WI38 (cell line): ENCODE data around the gene PITPNB.
A peak's percentile ranks its signal among the peaks of the same experiment; 100 is the strongest.

Source experiments
- H3K4me3 ChIP-seq: 2 replicates; pipeline ENCODE4 v1.5.1; 2011; ENCODE audit warnings: low read depth, mild to moderate bottlenecking, control low read depth, low read length
- TF ChIP-seq, protein P1 (sequence below): IDR thresholded peaks from 2 replicates; pipeline ENCODE4 v1.5.1; 2012; ENCODE audit warnings: low read depth, mild to moderate bottlenecking, control low read depth, low read length

PITPNB gene

DNA sequence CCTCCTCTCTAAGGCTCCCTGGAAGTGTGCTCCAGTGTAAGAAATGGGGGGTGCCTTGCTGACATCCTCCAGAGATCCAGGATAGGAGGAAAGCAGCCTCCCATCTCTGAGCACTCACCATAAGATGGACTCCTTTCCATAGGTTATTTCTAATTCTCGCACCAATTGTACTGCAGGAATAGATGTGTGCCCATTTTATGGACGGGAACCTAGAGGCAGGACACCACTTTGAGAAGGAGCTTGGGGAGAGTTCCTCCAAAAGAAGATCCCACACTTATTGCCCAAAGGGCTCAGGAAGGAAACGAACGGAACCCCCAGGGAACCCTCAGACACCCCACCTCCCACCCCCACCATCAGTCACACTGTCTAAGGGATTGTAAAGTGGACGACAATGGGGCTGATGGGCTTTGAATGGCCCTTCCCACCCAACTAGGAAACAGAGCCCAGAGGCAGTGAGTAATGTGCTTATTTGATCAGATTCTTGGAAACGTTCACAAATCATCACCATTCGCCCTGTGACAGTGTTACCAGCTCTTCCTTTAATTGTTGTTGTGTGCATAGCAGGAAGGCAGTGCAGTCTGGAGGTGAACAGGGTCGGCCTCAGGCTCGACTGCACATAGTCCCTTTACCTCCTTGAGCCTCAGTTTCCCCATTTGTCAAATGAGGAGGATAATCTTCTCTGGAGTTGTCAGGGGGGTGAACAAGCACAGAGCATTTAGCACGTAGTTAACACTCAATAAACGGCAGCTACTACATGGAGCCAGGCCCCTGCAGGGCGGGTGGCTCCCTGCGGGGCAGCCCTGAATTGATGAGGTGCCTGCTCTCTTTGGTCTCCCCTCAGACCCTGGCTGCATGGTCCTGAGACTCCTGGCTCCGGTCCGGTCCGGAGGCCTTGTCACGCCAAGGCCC, 109.1 kb downstream of the PITPNB start:
- no peak overlapping the region for H3K4me3 ChIP-seq
- TF ChIP-seq, protein P1, sequence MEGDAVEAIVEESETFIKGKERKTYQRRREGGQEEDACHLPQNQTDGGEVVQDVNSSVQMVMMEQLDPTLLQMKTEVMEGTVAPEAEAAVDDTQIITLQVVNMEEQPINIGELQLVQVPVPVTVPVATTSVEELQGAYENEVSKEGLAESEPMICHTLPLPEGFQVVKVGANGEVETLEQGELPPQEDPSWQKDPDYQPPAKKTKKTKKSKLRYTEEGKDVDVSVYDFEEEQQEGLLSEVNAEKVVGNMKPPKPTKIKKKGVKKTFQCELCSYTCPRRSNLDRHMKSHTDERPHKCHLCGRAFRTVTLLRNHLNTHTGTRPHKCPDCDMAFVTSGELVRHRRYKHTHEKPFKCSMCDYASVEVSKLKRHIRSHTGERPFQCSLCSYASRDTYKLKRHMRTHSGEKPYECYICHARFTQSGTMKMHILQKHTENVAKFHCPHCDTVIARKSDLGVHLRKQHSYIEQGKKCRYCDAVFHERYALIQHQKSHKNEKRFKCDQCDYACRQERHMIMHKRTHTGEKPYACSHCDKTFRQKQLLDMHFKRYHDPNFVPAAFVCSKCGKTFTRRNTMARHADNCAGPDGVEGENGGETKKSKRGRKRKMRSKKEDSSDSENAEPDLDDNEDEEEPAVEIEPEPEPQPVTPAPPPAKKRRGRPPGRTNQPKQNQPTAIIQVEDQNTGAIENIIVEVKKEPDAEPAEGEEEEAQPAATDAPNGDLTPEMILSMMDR = no peak

DNA sequence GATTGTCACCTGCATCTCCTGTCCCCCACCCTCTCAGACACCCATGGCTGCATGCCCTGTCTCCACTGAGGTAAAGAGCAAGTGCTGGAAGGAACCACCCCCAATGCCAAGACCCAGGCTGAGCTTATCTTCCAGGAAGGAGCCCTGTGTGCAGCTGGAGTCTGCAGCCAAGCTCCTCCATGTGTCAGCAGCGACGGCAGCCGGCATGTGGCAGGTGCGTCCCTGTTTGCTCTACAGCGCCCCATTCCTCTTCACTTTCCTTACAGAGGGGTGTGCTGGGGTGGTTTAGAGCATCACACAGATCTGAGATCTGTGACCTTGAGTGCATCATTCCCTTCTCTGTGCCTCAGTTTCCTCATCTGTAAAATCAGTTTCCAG, 109.8 kb downstream of the PITPNB start:
- TF ChIP-seq, protein P1 = no peak
- no peak overlapping the region for H3K4me3 ChIP-seq

- TF ChIP-seq, protein P1 = no peak
- H3K4me3 ChIP-seq = no peak overlapping the region
Measured at GRCh38 chr22:27808451-27809225, 110.4 kb downstream of the PITPNB start.

- TF ChIP-seq, protein P1 = no peak
Measured at GRCh38 chr22:27805841-27806240, 113.2 kb downstream of the PITPNB start.

GRCh38 chr22:27804470-27805297, 114.4 kb downstream of the PITPNB start:
- TF ChIP-seq, protein P1 = peak; percentile 59
- no peak overlapping the region for H3K4me3 ChIP-seq

More at GRCh38 chr22:27805841-27806240, 113.2 kb downstream of the PITPNB start:
- H3K4me3 ChIP-seq = no peak overlapping the region

DNA sequence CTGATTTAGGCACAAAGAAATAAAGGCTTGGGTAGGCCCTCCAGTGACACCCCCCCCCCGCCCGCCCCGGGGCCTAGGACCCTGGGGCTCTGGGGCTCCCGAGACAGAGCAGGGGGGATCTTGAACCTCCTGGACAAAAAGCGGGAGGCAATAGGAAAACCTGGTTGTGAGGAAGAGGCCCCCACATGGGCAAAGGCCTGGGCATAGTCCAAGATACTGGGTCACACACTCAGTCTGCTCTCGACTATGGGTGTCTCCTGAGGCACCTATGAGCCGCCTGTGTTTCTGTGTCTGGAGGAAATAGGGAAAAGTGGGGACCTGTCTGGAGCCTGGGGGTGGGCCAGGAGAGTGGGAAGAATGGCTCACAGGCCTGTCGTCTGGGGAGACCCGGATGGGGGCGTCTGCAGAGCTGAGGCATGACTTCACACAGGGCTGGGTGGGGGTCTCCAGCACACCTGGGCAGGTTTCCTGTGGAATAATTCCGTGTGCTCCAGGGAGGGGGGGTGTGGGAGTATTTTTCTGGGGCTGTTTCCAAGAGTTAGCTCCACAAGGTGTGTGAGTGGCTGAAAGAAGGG, 115.1 kb downstream of the PITPNB start:
- TF ChIP-seq, protein P1 = no peak

More for the DNA sequence above, 115.1 kb downstream of the PITPNB start:
- H3K4me3 ChIP-seq = no peak overlapping the region
